ENCODE data around the gene CFAP161. TPM values are rescaled to one million over a fixed set of nuclear protein-coding genes. Genes with fewer than 3 reads are reported as not detected.

The CFAP161 gene
- total and polyA plus RNA-seq, 9 of the 15 experiments (the other 6 are each of a cell fraction or from before 2014, with no cell fraction given), result 25.8 to 83.3 (median 75.6) TPM

DNA sequence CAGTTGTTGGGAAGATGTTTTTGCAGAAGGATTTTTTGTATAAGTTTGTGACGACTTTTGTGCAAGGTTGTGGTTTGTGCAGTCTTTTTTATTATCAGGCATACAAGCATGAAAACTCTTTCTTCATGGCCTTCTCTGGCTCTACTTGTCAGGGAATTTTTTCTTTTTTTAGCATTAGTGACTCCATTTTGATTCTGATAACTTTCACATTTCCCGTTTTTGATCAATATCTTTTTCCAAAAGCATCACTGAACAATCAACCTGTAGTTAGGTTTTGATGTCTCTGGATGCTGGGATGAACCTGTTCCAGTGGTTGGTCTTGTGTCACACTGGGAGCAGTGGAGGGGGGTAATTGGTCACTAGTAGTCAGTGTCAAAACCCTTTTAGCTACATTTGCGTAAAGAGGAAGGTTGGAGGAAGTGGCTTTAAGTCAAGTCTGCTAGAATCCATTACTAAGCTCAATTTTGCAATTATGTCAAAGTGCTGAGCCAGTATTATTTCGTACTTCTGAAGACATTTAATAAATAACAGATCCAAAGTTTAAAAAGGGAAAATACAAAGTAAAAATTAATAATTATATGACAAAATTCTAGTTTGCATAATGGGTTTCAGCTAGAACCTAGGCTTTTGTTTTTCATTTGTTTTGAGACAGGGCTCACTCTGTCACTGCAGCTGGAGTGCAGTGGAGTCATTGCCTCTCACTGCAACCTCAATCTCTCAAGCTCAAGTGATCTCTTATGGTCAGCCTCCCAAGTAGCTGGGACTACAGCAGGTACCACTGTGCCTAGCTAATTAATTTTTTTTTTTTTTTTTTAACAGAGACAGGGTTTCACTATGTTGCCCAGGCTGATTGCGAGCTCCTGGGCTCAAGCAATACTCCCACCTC is 18.8 kb upstream of the CFAP161 start (continued):
- TF ChIP-seq CREB5 (CRISPR knock-in tag; IDR thresholded peaks at IDR 0.05) (no peak), RNF219 (CRISPR knock-in tag; IDR thresholded peaks at IDR 0.05) (no peak), KLF16 (IDR thresholded peaks at IDR 0.05) (no peak), MAFG (tag; conservative IDR thresholded peaks at IDR 0.05) (no peak), POLR2AphosphoS2 (IDR thresholded peaks at IDR 0.05; ENCODE audit: low read length) (no peak), CXXC5 (CRISPR knock-in tag; IDR thresholded peaks at IDR 0.05) (0 out of 2 replicates have a peak, but pooled peaks have one; percentile 20)
- TF ChIP-seq, protein P1, sequence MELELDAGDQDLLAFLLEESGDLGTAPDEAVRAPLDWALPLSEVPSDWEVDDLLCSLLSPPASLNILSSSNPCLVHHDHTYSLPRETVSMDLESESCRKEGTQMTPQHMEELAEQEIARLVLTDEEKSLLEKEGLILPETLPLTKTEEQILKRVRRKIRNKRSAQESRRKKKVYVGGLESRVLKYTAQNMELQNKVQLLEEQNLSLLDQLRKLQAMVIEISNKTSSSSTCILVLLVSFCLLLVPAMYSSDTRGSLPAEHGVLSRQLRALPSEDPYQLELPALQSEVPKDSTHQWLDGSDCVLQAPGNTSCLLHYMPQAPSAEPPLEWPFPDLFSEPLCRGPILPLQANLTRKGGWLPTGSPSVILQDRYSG (tag; conservative IDR thresholded peaks at IDR 0.05; ENCODE audit: low read depth), result no peak
- TF ChIP-seq, protein P2, sequence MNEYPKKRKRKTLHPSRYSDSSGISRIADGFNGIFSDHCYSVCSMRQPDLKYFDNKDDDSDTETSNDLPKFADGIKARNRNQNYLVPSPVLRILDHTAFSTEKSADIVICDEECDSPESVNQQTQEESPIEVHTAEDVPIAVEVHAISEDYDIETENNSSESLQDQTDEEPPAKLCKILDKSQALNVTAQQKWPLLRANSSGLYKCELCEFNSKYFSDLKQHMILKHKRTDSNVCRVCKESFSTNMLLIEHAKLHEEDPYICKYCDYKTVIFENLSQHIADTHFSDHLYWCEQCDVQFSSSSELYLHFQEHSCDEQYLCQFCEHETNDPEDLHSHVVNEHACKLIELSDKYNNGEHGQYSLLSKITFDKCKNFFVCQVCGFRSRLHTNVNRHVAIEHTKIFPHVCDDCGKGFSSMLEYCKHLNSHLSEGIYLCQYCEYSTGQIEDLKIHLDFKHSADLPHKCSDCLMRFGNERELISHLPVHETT (CRISPR knock-in tag; conservative IDR thresholded peaks at IDR 0.05 in 1 of 2, IDR thresholded peaks at IDR 0.05 in 1 of 2), result no peak
- TF ChIP-seq, protein P3, sequence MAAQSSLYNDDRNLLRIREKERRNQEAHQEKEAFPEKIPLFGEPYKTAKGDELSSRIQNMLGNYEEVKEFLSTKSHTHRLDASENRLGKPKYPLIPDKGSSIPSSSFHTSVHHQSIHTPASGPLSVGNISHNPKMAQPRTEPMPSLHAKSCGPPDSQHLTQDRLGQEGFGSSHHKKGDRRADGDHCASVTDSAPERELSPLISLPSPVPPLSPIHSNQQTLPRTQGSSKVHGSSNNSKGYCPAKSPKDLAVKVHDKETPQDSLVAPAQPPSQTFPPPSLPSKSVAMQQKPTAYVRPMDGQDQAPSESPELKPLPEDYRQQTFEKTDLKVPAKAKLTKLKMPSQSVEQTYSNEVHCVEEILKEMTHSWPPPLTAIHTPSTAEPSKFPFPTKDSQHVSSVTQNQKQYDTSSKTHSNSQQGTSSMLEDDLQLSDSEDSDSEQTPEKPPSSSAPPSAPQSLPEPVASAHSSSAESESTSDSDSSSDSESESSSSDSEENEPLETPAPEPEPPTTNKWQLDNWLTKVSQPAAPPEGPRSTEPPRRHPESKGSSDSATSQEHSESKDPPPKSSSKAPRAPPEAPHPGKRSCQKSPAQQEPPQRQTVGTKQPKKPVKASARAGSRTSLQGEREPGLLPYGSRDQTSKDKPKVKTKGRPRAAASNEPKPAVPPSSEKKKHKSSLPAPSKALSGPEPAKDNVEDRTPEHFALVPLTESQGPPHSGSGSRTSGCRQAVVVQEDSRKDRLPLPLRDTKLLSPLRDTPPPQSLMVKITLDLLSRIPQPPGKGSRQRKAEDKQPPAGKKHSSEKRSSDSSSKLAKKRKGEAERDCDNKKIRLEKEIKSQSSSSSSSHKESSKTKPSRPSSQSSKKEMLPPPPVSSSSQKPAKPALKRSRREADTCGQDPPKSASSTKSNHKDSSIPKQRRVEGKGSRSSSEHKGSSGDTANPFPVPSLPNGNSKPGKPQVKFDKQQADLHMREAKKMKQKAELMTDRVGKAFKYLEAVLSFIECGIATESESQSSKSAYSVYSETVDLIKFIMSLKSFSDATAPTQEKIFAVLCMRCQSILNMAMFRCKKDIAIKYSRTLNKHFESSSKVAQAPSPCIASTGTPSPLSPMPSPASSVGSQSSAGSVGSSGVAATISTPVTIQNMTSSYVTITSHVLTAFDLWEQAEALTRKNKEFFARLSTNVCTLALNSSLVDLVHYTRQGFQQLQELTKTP (IDR thresholded peaks at IDR 0.05; ENCODE audit: low read depth in 1 of 2, partially characterized antibody in 2 of 2), result no peak
